Measurements from ENCODE around the gene SMYD3. TPM values are rescaled to one million over a fixed set of nuclear protein-coding genes. Genes with fewer than 3 reads are reported as not detected.

The SMYD3 gene
- total RNA-seq, 4 donors from 2014 or later: 10.5 to 36.4 (median 22.5) TPM

GRCh38 chr1:245797592-245798348, 709.3 kb downstream of the SMYD3 start:
- H3K4me3 ChIP-seq: no peak overlapping the region
- no peaks in the 10 kb centered on the region for H3K9me3 ChIP-seq
- no peaks in the 10 kb centered on the region for H3K36me3 ChIP-seq
- no peaks in the 10 kb centered on the region for H3K4me1 ChIP-seq
- no peaks in the 10 kb centered on the region for H3K27me3 ChIP-seq
- DNase-seq: no peak
- intact Hi-C loops (cut with DNase I; ENCODE audit: low total_unique reads): no loop called here
- no peak for TF ChIP-seq CTCF (IDR thresholded peaks at IDR 0.05)
- no peak for TF ChIP-seq POLR2A (IDR thresholded peaks at IDR 0.05)
- H3K27ac ChIP-seq: no peak overlapping the region

GRCh38 chr1:245791410-245792312, 715.4 kb downstream of the SMYD3 start:
- no peak for DNase-seq
- H3K9me3 ChIP-seq: no peaks in the 10 kb centered on the region
- TF ChIP-seq POLR2A (IDR thresholded peaks at IDR 0.05) (no peak), CTCF (IDR thresholded peaks at IDR 0.05) (no peak)
- H3K27me3 ChIP-seq: no peaks in the 10 kb centered on the region
- H3K27ac ChIP-seq: peak overlapping the region in 1 of 2 donors; percentile 33
- intact Hi-C loops (cut with DNase I; ENCODE audit: low total_unique reads): no loop called here
- no peak overlapping the region for H3K4me3 ChIP-seq
- no peaks in the 10 kb centered on the region for H3K4me1 ChIP-seq
- H3K36me3 ChIP-seq: no peaks in the 10 kb centered on the region

GRCh38 chr1:245790441-245790840, 716.6 kb downstream of the SMYD3 start:
- Histone ChIP-seq H3K27me3 (no peaks in the 10 kb centered on the region), H3K9me3 (no peaks in the 10 kb centered on the region), H3K27ac (no peak overlapping the region), H3K36me3 (no peaks in the 10 kb centered on the region), H3K4me1 (no peaks in the 10 kb centered on the region), H3K4me3 (no peak overlapping the region)
- DNase-seq: no peak
- intact Hi-C loops (cut with DNase I; ENCODE audit: low total_unique reads): no loop called here
- no peak for TF ChIP-seq POLR2A (IDR thresholded peaks at IDR 0.05)
- no peak for TF ChIP-seq CTCF (IDR thresholded peaks at IDR 0.05)

- no peaks in the 10 kb centered on the region for H3K9me3 ChIP-seq
- H3K4me3 ChIP-seq: no peak overlapping the region
- H3K27ac ChIP-seq: peak overlapping the region in 1 of 2 donors; percentile 4
- H3K36me3 ChIP-seq: no peaks in the 10 kb centered on the region
- TF ChIP-seq POLR2A (IDR thresholded peaks at IDR 0.05) (no peak), CTCF (IDR thresholded peaks at IDR 0.05) (no peak)
- intact Hi-C loops (cut with DNase I; ENCODE audit: low total_unique reads): no loop called here
- no peak for DNase-seq
- no peaks in the 10 kb centered on the region for H3K27me3 ChIP-seq
- no peaks in the 10 kb centered on the region for H3K4me1 ChIP-seq
Observed at GRCh38 chr1:245788886-245789285, 718.2 kb downstream of the SMYD3 start.

GRCh38 chr1:245788269-245788668, 718.8 kb downstream of the SMYD3 start:
- Histone ChIP-seq H3K27ac (peak overlapping the region in 1 of 2 donors; percentile 4), H3K36me3 (no peaks in the 10 kb centered on the region), H3K4me1 (no peaks in the 10 kb centered on the region), H3K9me3 (no peaks in the 10 kb centered on the region), H3K4me3 (no peak overlapping the region), H3K27me3 (no peaks in the 10 kb centered on the region)
- DNase-seq: peak; percentile 26 to 32
- TF ChIP-seq CTCF (IDR thresholded peaks at IDR 0.05): no peak
- TF ChIP-seq POLR2A (IDR thresholded peaks at IDR 0.05): no peak
- intact Hi-C loops (cut with DNase I; ENCODE audit: low total_unique reads): no loop called here
